ENCODE results near the gene STIP1. TPM values are rescaled to one million over a fixed set of nuclear protein-coding genes. Genes with fewer than 3 reads are reported as not detected.

Gene STIP1
- total RNA-seq, 1 donor from 2014 or later, result 209 TPM

DNA sequence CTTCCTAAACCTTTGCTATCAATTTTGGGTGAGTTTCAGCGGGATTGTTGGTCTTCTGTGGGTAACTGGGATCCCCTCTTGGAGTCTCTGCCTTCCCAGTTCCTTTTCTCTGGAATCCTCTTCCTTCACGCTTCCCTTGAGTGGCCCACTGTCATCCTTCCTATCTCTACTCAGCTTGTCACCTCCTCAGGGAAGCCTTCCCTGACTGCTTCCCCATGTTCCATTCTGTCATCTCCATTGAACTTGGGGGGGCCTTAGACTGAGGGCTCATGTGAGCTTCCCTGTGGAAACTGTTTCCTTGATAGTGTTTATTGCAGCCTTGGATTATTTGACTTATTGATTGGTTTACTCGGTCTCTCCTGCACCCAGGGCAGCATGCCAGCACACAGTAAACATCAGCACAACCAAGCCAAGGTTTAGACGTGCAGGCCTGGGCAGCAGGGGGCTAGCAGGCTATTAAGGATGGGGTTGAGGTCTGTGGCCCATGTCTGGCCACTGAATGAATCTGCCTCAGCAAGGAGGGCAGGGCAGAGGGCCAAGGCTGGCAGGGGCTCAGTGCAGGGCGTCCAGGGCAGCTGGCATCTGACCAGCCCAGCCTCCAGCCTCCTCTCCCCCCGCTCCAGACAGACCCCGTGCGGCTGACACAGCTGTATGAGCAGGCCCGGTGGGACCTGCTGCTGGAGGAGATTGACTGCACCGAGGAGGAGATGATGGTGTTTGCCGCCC is 32.8 kb downstream of the STIP1 start:
- Mint-ChIP-seq H3K27me3 (no peaks in the 10 kb centered on the region), H3K9me3 (ENCODE audit: low read depth) (no peaks in the 10 kb centered on the region), H3K27ac (no peak overlapping the region), H3K4me1 (ENCODE audit: low read depth) (peaks cover 6% of the 10 kb centered on the region), H3K4me3 (ENCODE audit: low read depth) (peak overlapping the region; percentile 9), H3K36me3 (ENCODE audit: insufficient read depth) (peaks cover 8% of the 10 kb centered on the region)
- TF ChIP-seq, protein P1, sequence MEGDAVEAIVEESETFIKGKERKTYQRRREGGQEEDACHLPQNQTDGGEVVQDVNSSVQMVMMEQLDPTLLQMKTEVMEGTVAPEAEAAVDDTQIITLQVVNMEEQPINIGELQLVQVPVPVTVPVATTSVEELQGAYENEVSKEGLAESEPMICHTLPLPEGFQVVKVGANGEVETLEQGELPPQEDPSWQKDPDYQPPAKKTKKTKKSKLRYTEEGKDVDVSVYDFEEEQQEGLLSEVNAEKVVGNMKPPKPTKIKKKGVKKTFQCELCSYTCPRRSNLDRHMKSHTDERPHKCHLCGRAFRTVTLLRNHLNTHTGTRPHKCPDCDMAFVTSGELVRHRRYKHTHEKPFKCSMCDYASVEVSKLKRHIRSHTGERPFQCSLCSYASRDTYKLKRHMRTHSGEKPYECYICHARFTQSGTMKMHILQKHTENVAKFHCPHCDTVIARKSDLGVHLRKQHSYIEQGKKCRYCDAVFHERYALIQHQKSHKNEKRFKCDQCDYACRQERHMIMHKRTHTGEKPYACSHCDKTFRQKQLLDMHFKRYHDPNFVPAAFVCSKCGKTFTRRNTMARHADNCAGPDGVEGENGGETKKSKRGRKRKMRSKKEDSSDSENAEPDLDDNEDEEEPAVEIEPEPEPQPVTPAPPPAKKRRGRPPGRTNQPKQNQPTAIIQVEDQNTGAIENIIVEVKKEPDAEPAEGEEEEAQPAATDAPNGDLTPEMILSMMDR (IDR thresholded peaks at IDR 0.05; ENCODE audit: unreplicated experiment), result no peak
- DNase-seq (ENCODE audit: low spot score, unreplicated experiment), result no peak

DNA sequence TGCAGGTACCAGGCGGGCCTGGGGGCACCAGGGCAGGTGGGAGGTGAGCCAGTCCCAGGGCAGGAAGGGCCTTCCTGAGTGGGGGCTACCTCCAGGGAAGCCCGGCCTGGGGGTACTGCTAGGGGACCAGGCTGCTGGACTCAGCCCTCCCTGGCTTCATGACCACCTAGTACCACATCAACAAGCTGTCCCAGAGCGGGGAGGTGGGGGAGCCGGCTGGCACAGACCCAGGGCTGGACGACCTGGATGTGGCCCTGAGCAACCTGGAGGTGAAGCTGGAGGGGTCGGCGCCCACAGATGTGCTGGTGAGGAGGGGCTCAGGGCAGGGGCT is 33.3 kb downstream of the STIP1 start:
- H3K4me1 Mint-ChIP-seq (ENCODE audit: low read depth), result peaks cover 6% of the 10 kb centered on the region
- no peak overlapping the region for H3K4me3 Mint-ChIP-seq (ENCODE audit: low read depth)
- H3K9me3 Mint-ChIP-seq (ENCODE audit: low read depth), result no peaks in the 10 kb centered on the region
- H3K27me3 Mint-ChIP-seq, result no peaks in the 10 kb centered on the region
- peaks cover 8% of the 10 kb centered on the region for H3K36me3 Mint-ChIP-seq (ENCODE audit: insufficient read depth)
- TF ChIP-seq, protein P1 (IDR thresholded peaks at IDR 0.05; ENCODE audit: unreplicated experiment), result no peak
- no peak overlapping the region for H3K27ac Mint-ChIP-seq
- no peak for DNase-seq (ENCODE audit: low spot score, unreplicated experiment)

DNA sequence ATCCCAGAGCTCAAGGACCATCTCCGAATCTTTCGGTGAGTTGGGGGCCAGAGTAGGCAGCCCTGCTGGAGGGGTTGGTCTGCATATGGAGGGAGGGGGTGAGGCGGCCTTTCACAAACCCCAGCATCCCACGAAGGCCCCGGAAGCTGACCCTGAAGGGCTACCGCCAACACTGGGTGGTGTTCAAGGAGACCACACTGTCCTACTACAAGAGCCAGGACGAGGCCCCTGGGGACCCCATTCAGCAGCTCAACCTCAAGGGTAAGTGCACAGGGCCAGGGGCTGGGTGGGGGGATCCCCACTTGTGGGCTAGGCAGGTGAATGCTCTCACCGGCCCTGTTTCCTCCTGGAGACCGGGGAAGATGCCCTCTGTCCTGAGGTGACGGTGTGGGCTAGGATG is 33.8 kb downstream of the STIP1 start:
- TF ChIP-seq, protein P1 (IDR thresholded peaks at IDR 0.05; ENCODE audit: unreplicated experiment), result no peak
- Mint-ChIP-seq H3K9me3 (ENCODE audit: low read depth) (no peaks in the 10 kb centered on the region), H3K36me3 (ENCODE audit: insufficient read depth) (peaks cover 8% of the 10 kb centered on the region), H3K27me3 (no peaks in the 10 kb centered on the region), H3K27ac (no peak overlapping the region), H3K4me3 (ENCODE audit: low read depth) (no peak overlapping the region), H3K4me1 (ENCODE audit: low read depth) (peaks cover 6% of the 10 kb centered on the region)
- no peak for DNase-seq (ENCODE audit: low spot score, unreplicated experiment)

- Mint-ChIP-seq H3K9me3 (ENCODE audit: low read depth) (no peaks in the 10 kb centered on the region), H3K4me1 (ENCODE audit: low read depth) (peaks cover 8% of the 10 kb centered on the region), H3K36me3 (ENCODE audit: insufficient read depth) (peaks cover 4% of the 10 kb centered on the region)
Observed at GRCh38 chr11:64220271-64220670, 34.3 kb downstream of the STIP1 start.

GRCh38 chr11:64220798-64221197 is 34.8 kb downstream of the STIP1 start:
- Mint-ChIP-seq H3K9me3 (ENCODE audit: low read depth) (no peaks in the 10 kb centered on the region), H3K36me3 (ENCODE audit: insufficient read depth) (peaks cover 4% of the 10 kb centered on the region), H3K4me1 (ENCODE audit: low read depth) (peaks cover 10% of the 10 kb centered on the region), H3K4me3 (ENCODE audit: low read depth) (no peak overlapping the region), H3K27me3 (no peaks in the 10 kb centered on the region), H3K27ac (no peak overlapping the region)
- TF ChIP-seq, protein P1 (IDR thresholded peaks at IDR 0.05; ENCODE audit: unreplicated experiment), result no peak
- DNase-seq (ENCODE audit: low spot score, unreplicated experiment), result no peak

More at GRCh38 chr11:64220271-64220670, 34.3 kb downstream of the STIP1 start:
- no peak for DNase-seq (ENCODE audit: low spot score, unreplicated experiment)
- Mint-ChIP-seq H3K4me3 (ENCODE audit: low read depth) (no peak overlapping the region), H3K27me3 (no peaks in the 10 kb centered on the region), H3K27ac (no peak overlapping the region)
- TF ChIP-seq, protein P1 (IDR thresholded peaks at IDR 0.05; ENCODE audit: unreplicated experiment), result no peak

Data from progenitor cell of endocrine pancreas (in vitro differentiated cells).